ENCODE measurements around the gene IFNAR1. TPM values are rescaled to one million over a fixed set of nuclear protein-coding genes. Genes with fewer than 3 reads are reported as not detected.

IFNAR1 gene
- total RNA-seq (2013): 25.3 TPM
- polyA plus RNA-seq: 10 to 100 TPM; 16.8 to 95.3 (median 56.2) TPM
- polyA minus RNA-seq: 8.6 and 12.0 TPM in 2 replicates
- 73.2 to 214 (median 135) reads per million in 11 experiments for total RNA-seq

DNA sequence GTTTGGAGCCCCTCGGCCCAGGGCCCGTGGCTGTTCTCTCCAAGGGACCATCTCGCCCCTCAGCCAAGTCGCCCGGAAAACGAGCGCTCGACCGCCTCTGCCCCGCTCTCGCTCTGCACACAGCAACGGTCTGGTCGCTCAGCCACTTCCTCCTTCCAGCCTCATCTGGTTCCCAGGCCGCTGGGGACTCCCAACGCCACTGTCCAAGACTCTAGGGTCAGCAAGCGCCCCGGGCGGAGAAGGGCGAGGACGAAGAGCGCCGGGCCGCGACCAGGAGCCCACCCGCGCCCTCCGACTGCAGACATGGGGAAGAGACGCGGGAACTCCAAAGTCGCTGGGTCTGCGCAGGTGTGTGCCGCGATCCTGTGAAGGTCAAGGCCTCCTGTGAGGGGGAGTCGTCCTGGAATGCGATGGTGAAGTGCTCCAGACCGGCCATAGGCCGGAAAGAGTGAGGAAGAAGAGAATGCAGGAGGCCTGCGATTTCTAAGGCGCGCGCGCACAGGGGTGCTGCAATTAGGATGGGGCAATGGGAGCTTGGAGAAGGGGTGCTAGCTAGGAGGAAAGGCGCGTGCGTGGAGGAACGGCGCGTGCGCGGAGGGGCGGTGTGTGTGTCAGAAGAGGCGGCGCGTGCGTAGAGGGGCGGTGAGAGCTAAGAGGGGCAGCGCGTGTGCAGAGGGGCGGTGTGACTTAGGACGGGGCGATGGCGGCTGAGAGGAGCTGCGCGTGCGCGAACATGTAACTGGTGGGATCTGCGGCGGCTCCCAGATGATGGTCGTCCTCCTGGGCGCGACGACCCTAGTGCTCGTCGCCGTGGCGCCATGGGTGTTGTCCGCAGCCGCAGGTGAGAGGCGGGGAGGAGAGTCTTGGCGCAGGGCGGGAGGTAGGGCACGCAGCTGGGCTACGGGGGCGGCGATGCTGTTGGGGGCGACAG is at the start of gene IFNAR1:
IFNAR1 (plus strand) TSS at position 680 of the 931 bp plus-strand sequence; CDS start at position 766, 86 bp downstream.
- Mint-ChIP-seq H3K27me3 (ENCODE audit: low read depth in 3 of 3) (peaks cover 0 to 3% (median 0%) of the 10 kb centered on the region in 3 donors), H3K27ac (no peak within 1 kb of the TSS), H3K9me3 (no peaks in the 10 kb centered on the region), H3K4me3 (no peak within 1 kb of the TSS), H3K36me3 (peaks cover 0 to 6% of the 10 kb centered on the region in 2 donors), H3K4me1 (peaks cover 27% of the 10 kb centered on the region)
- Histone ChIP-seq H3K9ac (ENCODE audit: insufficient read depth, low read length, poor library complexity, severe bottlenecking) (peak within 1 kb of the TSS; percentile 99), H3K27me3 (ENCODE audit: control insufficient read depth in 2 of 2, insufficient read depth in 2 of 2, low read length in 2 of 2) (no peaks in the 10 kb centered on the region), H3K36me3 (replicated peaks in 1 of 2; ENCODE audit: control insufficient read depth in 1 of 2, insufficient read depth in 2 of 2, low read length in 2 of 2) (peaks cover 0 to 5% of the 10 kb centered on the region in 2 donors), H2AFZ (ENCODE audit: insufficient read depth, low read depth, low read length, poor library complexity, severe bottlenecking) (peak within 1 kb of the TSS; percentile 97), H3K9me3 (replicated peaks in 1 of 2; ENCODE audit: control insufficient read depth in 1 of 2, insufficient read depth in 1 of 2, low read length in 2 of 2) (no peaks in the 10 kb centered on the region), H3K27ac (ENCODE audit: low read depth in 1 of 2, low read length in 2 of 2) (peak within 1 kb of the TSS; percentile 99 to 100), H3K4me1 (ENCODE audit: control insufficient read depth in 1 of 2, insufficient read depth in 2 of 2, low read length in 2 of 2) (peaks cover 30 to 43% of the 10 kb centered on the region in 2 donors), H4K20me1 (ENCODE audit: insufficient read depth, low read length) (peaks cover 35% of the 10 kb centered on the region), H3K4me2 (replicated peaks; ENCODE audit: extremely low read depth, low read length, poor library complexity, severe bottlenecking) (peak within 1 kb of the TSS; percentile 96), H3K4me3 (replicated peaks in 1 of 3; ENCODE audit: low read depth in 2 of 3, low read length in 3 of 3) (peak within 1 kb of the TSS; percentile 83 to 94 (median 89)), H3K79me2 (ENCODE audit: insufficient read depth, low read length) (peaks cover 57% of the 10 kb centered on the region)
- peak; percentile 98 to 99 (median 99) for DNase-seq
- TF ChIP-seq, protein P1, sequence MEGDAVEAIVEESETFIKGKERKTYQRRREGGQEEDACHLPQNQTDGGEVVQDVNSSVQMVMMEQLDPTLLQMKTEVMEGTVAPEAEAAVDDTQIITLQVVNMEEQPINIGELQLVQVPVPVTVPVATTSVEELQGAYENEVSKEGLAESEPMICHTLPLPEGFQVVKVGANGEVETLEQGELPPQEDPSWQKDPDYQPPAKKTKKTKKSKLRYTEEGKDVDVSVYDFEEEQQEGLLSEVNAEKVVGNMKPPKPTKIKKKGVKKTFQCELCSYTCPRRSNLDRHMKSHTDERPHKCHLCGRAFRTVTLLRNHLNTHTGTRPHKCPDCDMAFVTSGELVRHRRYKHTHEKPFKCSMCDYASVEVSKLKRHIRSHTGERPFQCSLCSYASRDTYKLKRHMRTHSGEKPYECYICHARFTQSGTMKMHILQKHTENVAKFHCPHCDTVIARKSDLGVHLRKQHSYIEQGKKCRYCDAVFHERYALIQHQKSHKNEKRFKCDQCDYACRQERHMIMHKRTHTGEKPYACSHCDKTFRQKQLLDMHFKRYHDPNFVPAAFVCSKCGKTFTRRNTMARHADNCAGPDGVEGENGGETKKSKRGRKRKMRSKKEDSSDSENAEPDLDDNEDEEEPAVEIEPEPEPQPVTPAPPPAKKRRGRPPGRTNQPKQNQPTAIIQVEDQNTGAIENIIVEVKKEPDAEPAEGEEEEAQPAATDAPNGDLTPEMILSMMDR (IDR thresholded peaks at IDR 0.05): no peak
- intact Hi-C loops (cut with micrococcal nuclease): loop anchor here in 1 of 2 donors (5.0 kb wide), 2 partner anchors 38 to 57 kb away; partner anchors contain the start of gene IL10RB
- 0% methylated on average over 86 of the region's 86 CpGs for WGBS (ENCODE audit: insufficient coverage)

DNA sequence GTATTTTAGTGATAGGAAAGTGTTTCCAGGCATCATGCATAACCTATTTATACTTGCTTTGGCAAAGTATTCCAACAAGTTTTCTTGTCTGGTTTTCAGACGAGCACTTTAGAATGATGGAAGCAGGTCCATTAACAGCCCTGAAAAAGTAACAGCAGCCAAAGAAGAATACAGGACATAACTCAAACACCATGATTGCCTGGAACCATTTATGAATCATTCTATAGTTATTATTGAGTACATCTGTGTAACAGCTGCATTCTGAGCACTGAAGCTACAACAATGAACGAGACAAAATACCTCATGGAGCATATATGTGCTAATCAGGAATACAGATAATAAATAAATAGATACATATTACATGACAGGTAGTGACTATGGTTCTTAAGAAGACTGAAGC is 46.0 kb upstream of the IFNAR1 start:
- Histone ChIP-seq H3K27ac (ENCODE audit: low read depth in 1 of 2, low read length in 2 of 2) (peak overlapping the region in 1 of 2 donors; percentile 29), H3K4me1 (ENCODE audit: control insufficient read depth in 1 of 2, insufficient read depth in 2 of 2, low read length in 2 of 2) (no peaks in the 10 kb centered on the region), H3K27me3 (ENCODE audit: control insufficient read depth in 2 of 2, insufficient read depth in 2 of 2, low read length in 2 of 2) (no peaks in the 10 kb centered on the region), H2AFZ (ENCODE audit: insufficient read depth, low read depth, low read length, poor library complexity, severe bottlenecking) (no peak overlapping the region), H3K9ac (ENCODE audit: insufficient read depth, low read length, poor library complexity, severe bottlenecking) (no peak overlapping the region), H3K36me3 (replicated peaks in 1 of 2; ENCODE audit: control insufficient read depth in 1 of 2, insufficient read depth in 2 of 2, low read length in 2 of 2) (peaks cover 84 to 95% of the 10 kb centered on the region in 2 donors), H3K4me3 (replicated peaks in 1 of 3; ENCODE audit: low read depth in 2 of 3, low read length in 3 of 3) (no peak overlapping the region), H4K20me1 (ENCODE audit: insufficient read depth, low read length) (peaks cover 58% of the 10 kb centered on the region), H3K4me2 (replicated peaks; ENCODE audit: extremely low read depth, low read length, poor library complexity, severe bottlenecking) (no peak overlapping the region), H3K9me3 (replicated peaks in 1 of 2; ENCODE audit: control insufficient read depth in 1 of 2, insufficient read depth in 1 of 2, low read length in 2 of 2) (no peaks in the 10 kb centered on the region), H3K79me2 (ENCODE audit: insufficient read depth, low read length) (peaks cover 39% of the 10 kb centered on the region)
- Mint-ChIP-seq H3K36me3 (peaks cover 72 to 95% of the 10 kb centered on the region in 2 donors), H3K9me3 (peaks cover 0 to 9% (median 5%) of the 10 kb centered on the region in 7 donors), H3K27me3 (ENCODE audit: low read depth in 3 of 3) (no peaks in the 10 kb centered on the region), H3K4me1 (no peaks in the 10 kb centered on the region), H3K4me3 (no peak overlapping the region), H3K27ac (no peak overlapping the region)
- intact Hi-C loops (cut with micrococcal nuclease): no loop called here
- no CpG with 5 or more reads among the region's 2 CpGs for WGBS (ENCODE audit: insufficient coverage)
- DNase-seq: no peak
- TF ChIP-seq, protein P1 (IDR thresholded peaks at IDR 0.05): no peak
